GM23248 (cell line): Measurements from ENCODE around the gene ALX3.

Source experiments
- EZH2 ChIP-seq: fragments of 200-600 bp; sonication (generic); IDR thresholded peaks from 2 replicates; pipeline ENCODE4 v1.6.1; 2018; ENCODE audit warnings: antibody characterized with exemption, mild to moderate bottlenecking; ENCODE audit not compliant: insufficient read depth, poor library complexity, severe bottlenecking
- EZH2phosphoT487 ChIP-seq: fragments of 200-600 bp; sonication (generic); IDR thresholded peaks from 2 replicates; pipeline ENCODE4 v1.6.1; 2018; ENCODE audit warnings: antibody characterized with exemption, moderate library complexity, mild to moderate bottlenecking, low read depth; ENCODE audit not compliant: insufficient read depth

DNA sequence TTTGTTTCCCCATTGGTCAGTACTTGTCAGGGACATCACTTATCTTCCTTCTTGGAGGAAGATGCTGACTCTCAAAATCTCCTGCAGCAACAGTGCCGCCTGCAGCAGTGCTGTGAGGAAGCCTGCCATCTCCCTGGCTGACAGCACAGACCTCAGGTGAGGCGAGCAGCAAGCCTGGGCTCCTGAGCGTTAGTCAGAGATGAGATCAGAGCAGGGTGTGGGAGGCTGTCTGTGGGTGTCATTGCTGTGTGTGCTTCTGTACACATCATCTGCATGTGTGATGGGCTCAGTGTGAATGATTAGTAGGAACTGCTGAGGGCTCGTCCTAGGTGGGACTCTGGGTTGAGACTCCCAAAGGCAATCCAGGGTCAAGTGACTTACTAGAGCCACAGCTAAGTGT is 29.9 kb downstream of the ALX3 start:
- no peak for TF ChIP-seq EZH2
- TF ChIP-seq EZH2phosphoT487 = no peak
